GM18951 (cell line): ENCODE measurements around the gene USO1.
"Not testable (repeated sequence)": the region's sequence is repeated elsewhere in the genome, so short reads cannot be mapped to it uniquely, and the experiment has no call there.

Experiments
- POLR2A ChIP-seq: IDR thresholded peaks from 4 replicates; pipeline ENCODE4 v1.6.1; 2011; ENCODE audit warnings: mild to moderate bottlenecking; ENCODE audit not compliant: insufficient read length, insufficient read depth; ENCODE audit errors: extremely low read depth
- in situ Hi-C: fragments of 300-500 bp; cut with MboI; formaldehyde crosslinking; loops from one replicate; pipeline ENCODE4 v1.12.0; 2022; ENCODE audit warnings: low sequenced_read_pairs, mixed read lengths, inconsistent platforms; ENCODE audit not compliant: unreplicated experiment

USO1 gene

GRCh38 chr4:75821216-75821615, 96.8 kb downstream of the USO1 start:
- no peak for TF ChIP-seq POLR2A
- in situ Hi-C loops: no loop called here

- in situ Hi-C loops: no loop called here
- no peak for TF ChIP-seq POLR2A
Measured at GRCh38 chr4:75821966-75822365, 97.6 kb downstream of the USO1 start.

GRCh38 chr4:75822416-75822815, 98.0 kb downstream of the USO1 start:
- in situ Hi-C loops: no loop called here

GRCh38 chr4:75823812-75824211, 99.4 kb downstream of the USO1 start:
- in situ Hi-C loops: no loop called here
- no peak for TF ChIP-seq POLR2A

More at GRCh38 chr4:75822416-75822815, 98.0 kb downstream of the USO1 start:
- TF ChIP-seq POLR2A: no peak

- no peak for TF ChIP-seq POLR2A
- in situ Hi-C loops: no loop called here
Measured at GRCh38 chr4:75830906-75831305, 106.5 kb downstream of the USO1 start.

GRCh38 chr4:75831856-75832405, 107.6 kb downstream of the USO1 start:
- in situ Hi-C loops: no loop called here
- no peak for TF ChIP-seq POLR2A

DNA sequence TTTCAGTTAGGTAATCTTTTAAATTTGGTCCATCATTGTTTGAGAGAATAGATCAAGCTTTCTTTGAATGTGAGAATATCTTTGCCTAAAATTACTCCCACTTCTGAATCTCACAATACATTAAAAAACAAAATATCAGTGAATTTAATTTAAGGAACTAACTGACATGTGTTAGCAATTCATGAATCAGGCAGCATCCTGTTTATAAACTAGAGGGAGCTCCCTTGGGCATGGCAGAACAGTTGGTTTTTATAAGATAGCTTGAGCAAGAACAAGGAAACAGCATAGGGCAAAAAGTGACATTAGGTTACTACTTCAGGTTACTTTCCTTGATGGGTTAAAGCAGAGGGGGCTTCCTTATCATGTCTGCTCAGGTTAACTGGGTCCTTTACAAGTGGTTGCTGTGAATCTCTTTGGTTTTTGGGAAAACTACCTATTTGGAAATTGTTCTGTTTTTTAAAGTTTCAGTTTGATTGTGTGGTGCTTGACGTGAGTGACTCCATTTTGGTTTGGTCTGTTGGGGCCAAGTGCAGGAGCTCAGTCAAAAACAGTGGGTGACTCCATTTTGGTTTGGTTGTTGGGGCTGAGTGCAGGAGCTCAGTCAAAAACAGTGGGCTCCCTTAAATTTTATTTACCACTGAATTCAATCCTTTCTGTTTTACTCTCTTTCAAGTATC, 109.9 kb downstream of the USO1 start:
- in situ Hi-C loops: no loop called here
- TF ChIP-seq POLR2A: no peak

DNA sequence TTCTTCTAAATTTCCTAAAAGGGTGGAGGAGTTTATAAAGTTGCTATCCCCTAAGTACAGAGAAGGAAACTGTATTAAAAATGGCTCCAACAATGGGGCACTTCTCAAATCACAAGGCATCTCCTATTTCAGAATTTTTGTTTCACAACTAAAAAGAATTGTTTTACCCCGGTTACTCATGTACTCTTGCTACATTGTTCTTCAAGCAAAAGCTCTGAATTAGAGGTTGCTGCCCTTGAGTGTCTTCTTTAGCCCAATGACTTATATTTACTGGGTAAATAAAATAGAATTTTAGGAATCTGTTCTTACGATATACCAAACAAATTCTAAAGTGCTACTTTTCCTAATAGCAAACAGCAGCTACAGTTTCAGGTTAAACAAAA, 110.4 kb downstream of the USO1 start:
- in situ Hi-C loops: no loop called here
- TF ChIP-seq POLR2A: no peak

DNA sequence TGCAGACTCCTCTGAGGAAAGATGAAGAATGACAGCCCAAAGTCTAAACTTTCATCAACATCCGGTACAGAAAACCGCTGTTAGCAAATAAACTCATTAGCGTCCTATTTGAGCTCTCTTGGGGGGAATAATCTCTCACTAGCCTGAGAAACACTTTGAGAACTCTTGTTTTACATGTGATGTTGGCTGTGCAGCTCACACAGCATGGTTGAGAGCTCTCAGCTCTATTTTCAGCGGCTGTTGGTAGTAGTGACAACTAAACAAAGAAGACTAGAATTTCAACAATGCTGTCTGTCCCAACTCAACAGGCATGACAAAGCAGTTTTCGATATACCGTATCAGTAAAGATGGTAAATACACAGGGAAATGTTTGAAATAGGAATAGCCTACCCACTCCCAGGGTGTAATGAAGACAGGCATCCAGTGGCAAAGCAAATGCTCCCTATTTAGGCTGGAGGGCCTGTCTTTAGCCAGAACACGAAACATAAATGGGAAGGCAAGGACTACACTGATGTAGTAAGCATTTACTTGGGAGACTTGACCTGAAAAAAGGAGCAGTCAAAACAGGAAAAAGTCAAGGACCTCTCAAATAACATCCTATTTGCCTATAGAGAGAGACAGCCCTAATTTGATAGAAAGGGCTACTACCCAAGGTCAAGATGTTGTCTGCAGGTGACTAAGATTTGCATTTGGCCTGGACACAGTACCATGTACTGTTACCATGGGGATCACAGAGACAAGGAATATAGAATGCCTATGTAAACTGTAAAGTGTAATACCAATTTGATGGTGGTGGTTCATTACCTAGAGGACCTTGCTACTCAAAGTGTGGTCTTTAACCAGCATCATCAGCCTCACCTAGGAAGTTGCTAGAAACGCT, 117.5 kb downstream of the USO1 start:
- no peak for TF ChIP-seq POLR2A
- in situ Hi-C loops: loop anchor here (5.0 kb wide), 1 partner anchor 265 kb away; no protein-coding TSS in a partner anchor

- no peak for TF ChIP-seq POLR2A
Measured at GRCh38 chr4:75843596-75843995, 119.2 kb downstream of the USO1 start.

DNA sequence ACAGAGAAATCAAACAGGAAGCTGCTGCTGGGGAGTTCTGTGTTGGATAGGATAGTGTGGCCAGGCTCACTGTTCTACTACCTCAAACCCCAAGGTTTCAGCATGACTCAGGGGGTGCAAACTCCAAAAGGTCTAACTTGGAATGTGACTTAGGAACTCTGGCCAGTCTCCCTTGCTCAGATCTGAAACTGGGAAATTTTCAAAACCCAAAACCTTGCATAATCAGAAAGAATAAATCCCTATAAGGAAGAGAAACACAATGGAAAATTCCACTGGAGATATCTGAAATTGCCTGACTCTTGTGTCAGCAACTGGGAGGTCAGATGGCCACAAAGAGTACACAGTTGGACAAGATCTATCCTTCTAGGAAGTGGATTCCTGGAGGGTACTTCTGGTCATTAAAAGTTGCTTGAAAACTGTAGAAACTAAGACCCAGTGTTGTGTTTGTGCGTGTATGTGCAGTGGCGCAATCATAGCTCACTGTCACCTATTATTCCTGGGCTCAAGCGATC, 119.8 kb downstream of the USO1 start:
- in situ Hi-C loops: loop anchor here (5.0 kb wide), 1 partner anchor 267 kb away; no protein-coding TSS in a partner anchor
- TF ChIP-seq POLR2A: no peak

More at GRCh38 chr4:75843596-75843995, 119.2 kb downstream of the USO1 start:
- in situ Hi-C loops: loop anchor here (5.0 kb wide), 1 partner anchor 266 kb away; no protein-coding TSS in a partner anchor

- no peak for TF ChIP-seq POLR2A
- in situ Hi-C loops: no loop called here
Measured at GRCh38 chr4:75845992-75846391, 121.6 kb downstream of the USO1 start.

DNA sequence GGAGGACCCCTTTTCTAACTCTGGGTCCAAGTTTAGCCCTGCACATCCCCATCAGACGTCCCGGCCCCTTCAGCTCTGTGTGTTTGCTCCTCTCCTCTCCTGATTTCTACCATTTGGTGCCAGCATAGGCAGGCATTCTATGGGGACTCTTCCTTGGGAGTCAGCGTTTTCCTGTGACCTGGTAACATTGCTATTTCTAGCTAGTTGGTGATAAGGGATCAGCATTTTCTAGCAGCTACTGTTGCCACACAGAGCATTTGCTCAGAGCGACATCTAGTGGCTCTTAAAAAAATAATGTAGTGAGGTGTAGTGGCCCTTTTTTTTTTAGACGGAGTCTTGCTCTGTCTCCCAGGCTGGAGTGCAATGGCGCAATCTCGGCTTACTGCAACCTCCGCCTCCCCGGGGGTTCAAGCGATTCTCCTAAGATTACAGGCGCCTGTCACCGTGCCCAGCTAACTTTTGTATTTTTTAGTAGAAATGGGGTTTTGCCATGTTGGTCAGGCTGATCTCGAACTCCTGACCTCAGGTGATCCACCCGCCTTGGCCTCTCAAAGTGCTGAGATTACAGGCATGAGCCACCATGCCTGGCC, 123.9 kb downstream of the USO1 start:
- in situ Hi-C loops: not testable (repeated sequence)
